HCT116 (cell line): ENCODE data around the gene NCAPD2. TPM values are rescaled to one million over a fixed set of nuclear protein-coding genes. Genes with fewer than 3 reads are reported as not detected.

Experiments used
- ATAC-seq: fragments of 200-7000 bp; cut with Tn5 transposase; 2 replicates; pipeline ENCODE4 v1.9.1; 2020; ENCODE audit warnings: mild to moderate bottlenecking, moderate library complexity
- BruUV-seq: library from RNA; stranded (reverse); fragments of 400-500 nt; replicated peaks from 2 replicates; lab custom pipeline; 2021; lab: Mats Ljungman, UMichigan
- CTCF ChIA-PET: fragments of 300-600 bp; sonication (Branson Sonifier 250); formaldehyde crosslinking; loops from one replicate; lab custom pipeline; 2021; ENCODE audit warnings: antibody characterized with exemption; lab: Charles Lee
- POLR2A ChIA-PET: fragments of 300-600, 350-600 bp; sonication (Branson Sonifier 250); formaldehyde crosslinking; loops from one replicate; lab custom pipeline; 2021; ENCODE audit warnings: antibody characterized with exemption; lab: Charles Lee
- RAD21 ChIA-PET, 2 experiments: fragments of 300-600 bp; sonication (Branson Sonifier 250); formaldehyde crosslinking; loops; one replicate each; lab custom pipeline; 2023; ENCODE audit warnings: low total read pairs in 2 of 2; ENCODE audit not compliant: uncharacterized antibody in 2 of 2, unreplicated experiment in 2 of 2, low non-redundant PET in 1 of 2; lab: Charles Lee
- DNase-seq: peaks from one replicate; pipeline ENCODE4 v3.0.0-alpha.2; 2010; ENCODE audit warnings: low read depth, low spot score
- H2AFZ ChIP-seq: fragments of 200-600 bp; shearing (Covaris generic), sonication (generic); 2 replicates; pipeline ENCODE4 v1.6.1; 2017; ENCODE audit warnings: low read depth, mixed run types, mixed read lengths, antibody characterized with exemption, low read length; ENCODE audit not compliant: poor library complexity, severe bottlenecking
- H3K27ac ChIP-seq: 2 replicates; pipeline ENCODE4 v1.5.1; 2012; ENCODE audit warnings: low read depth, low read length
- H3K27me3 ChIP-seq: fragments of 200-600 bp; sonication (generic); 2 replicates; pipeline ENCODE4 v1.6.1; 2016; ENCODE audit warnings: mixed run types, low read length, mixed read lengths; ENCODE audit not compliant: insufficient read depth
- H3K36me3 ChIP-seq, 2 experiments: fragments of 200-500 bp in 1 of 2; fragments of 200-600 bp in 1 of 2; sonication (Bioruptor generic) in 1 of 2; sonication (generic) in 1 of 2; 2 replicates each; pipeline versions ENCODE4 v1.5.1 to v1.6.1; 2014 to 2016; ENCODE audit warnings: low read length in 2 of 2, inconsistent platforms in 1 of 2, mixed read lengths in 1 of 2, mixed run types in 1 of 2; ENCODE audit not compliant: insufficient read depth in 2 of 2, control insufficient read depth in 1 of 2
- H3K4me1 ChIP-seq, 2 experiments: fragments of 200-600 bp in 1 of 2; sonication (generic) in 1 of 2; 2 replicates each; pipeline versions ENCODE4 v1.5.1 to v1.6.1; 2012 to 2017; ENCODE audit warnings: low read length in 2 of 2, inconsistent platforms in 1 of 2, mild to moderate bottlenecking in 1 of 2, mixed read lengths in 1 of 2, mixed run types in 1 of 2, moderate library complexity in 1 of 2; ENCODE audit not compliant: insufficient read depth in 2 of 2, control insufficient read depth in 1 of 2
- H3K4me2 ChIP-seq: fragments of 200-600 bp; sonication (generic); 2 replicates; pipeline ENCODE4 v1.6.1; 2017; ENCODE audit warnings: mixed run types, low read length, mixed read lengths
- H3K4me3 ChIP-seq, 2 experiments: fragments of 200-600 bp in 1 of 2; sonication (generic) in 1 of 2; replicated peaks in 1 of 2; 2 replicates each; pipeline ENCODE4 v1.5.1; 2011 to 2016; ENCODE audit warnings: low read length in 2 of 2, control low read depth in 1 of 2, low read depth in 1 of 2, mild to moderate bottlenecking in 1 of 2, mixed read lengths in 1 of 2, mixed run types in 1 of 2
- H3K79me2 ChIP-seq: fragments of 200-600 bp; sonication (generic); 2 replicates; pipeline ENCODE4 v1.6.1; 2017; ENCODE audit warnings: mild to moderate bottlenecking, mixed run types, low read length, moderate library complexity, mixed read lengths; ENCODE audit not compliant: insufficient read depth
- H3K9ac ChIP-seq: fragments of 200-600 bp; sonication (generic); 2 replicates; pipeline ENCODE4 v1.6.1; 2016; ENCODE audit warnings: low read length, mixed read lengths
- H3K9me2 ChIP-seq: fragments of 200-600 bp; sonication (generic), shearing (Covaris generic); 2 replicates; pipeline ENCODE4 v1.6.1; 2017; ENCODE audit warnings: mixed run types, mild to moderate bottlenecking, moderate library complexity; ENCODE audit not compliant: insufficient read depth
- H3K9me3 ChIP-seq, 2 experiments: fragments of 200-500 bp in 1 of 2; fragments of 200-600 bp in 1 of 2; sonication (Bioruptor generic) in 1 of 2; sonication (generic) in 1 of 2; 2 replicates each; pipeline ENCODE4 v1.6.1; 2014 to 2017; ENCODE audit warnings: low read length in 2 of 2, mixed read lengths in 2 of 2, inconsistent platforms in 1 of 2, low read depth in 1 of 2, mild to moderate bottlenecking in 1 of 2, mixed run types in 1 of 2, moderate library complexity in 1 of 2; ENCODE audit not compliant: control insufficient read depth in 1 of 2, insufficient read depth in 1 of 2
- H4K20me1 ChIP-seq: fragments of 200-600 bp; sonication (generic), shearing (Covaris generic); 2 replicates; pipeline ENCODE4 v1.6.1; 2017; ENCODE audit warnings: mixed run types, mild to moderate bottlenecking, moderate library complexity; ENCODE audit not compliant: insufficient read depth
- CBX3 ChIP-seq: IDR thresholded peaks from 2 replicates; pipeline ENCODE4 v1.6.1; 2012; ENCODE audit warnings: low read depth
- CEBPB ChIP-seq: IDR thresholded peaks from 2 replicates; pipeline ENCODE4 v1.6.1; 2012; ENCODE audit warnings: low read depth
- ELF1 ChIP-seq: IDR thresholded peaks from 2 replicates; pipeline ENCODE4 v1.6.1; 2012; ENCODE audit warnings: low read depth, borderline replicate concordance
- EZH2 ChIP-seq: fragments of 200-600 bp; sonication (generic); IDR thresholded peaks from 2 replicates; pipeline ENCODE4 v1.6.1; 2017; ENCODE audit warnings: antibody characterized with exemption, mixed run types
- EZH2phosphoT487 ChIP-seq: fragments of 200-600 bp; IDR thresholded peaks from 2 replicates; pipeline ENCODE4 v1.6.1; 2018; ENCODE audit warnings: antibody characterized with exemption, borderline replicate concordance
- FOSL1 ChIP-seq: IDR thresholded peaks from 2 replicates; pipeline ENCODE4 v1.6.1; 2012; ENCODE audit warnings: low read depth
- JUND ChIP-seq: IDR thresholded peaks from 2 replicates; pipeline ENCODE4 v1.6.1; 2012
- POLR2AphosphoS5 ChIP-seq: IDR thresholded peaks from 2 replicates; pipeline ENCODE4 v1.6.1; 2011; ENCODE audit warnings: mild to moderate bottlenecking, low read depth, low read length, moderate library complexity
- RAD21 ChIP-seq: IDR thresholded peaks from 2 replicates; pipeline ENCODE4 v1.6.1; 2012; ENCODE audit warnings: low read depth, mild to moderate bottlenecking
- SP1 ChIP-seq: IDR thresholded peaks from 2 replicates; pipeline ENCODE4 v1.6.1; 2012; ENCODE audit warnings: low read depth
- SRF ChIP-seq: IDR thresholded peaks from 2 replicates; pipeline ENCODE4 v1.6.1; 2012; ENCODE audit warnings: low read depth
- TCF7L2 ChIP-seq: IDR thresholded peaks from 2 replicates; pipeline ENCODE4 v1.7.0; 2011; ENCODE audit warnings: borderline replicate concordance, inconsistent platforms; ENCODE audit not compliant: insufficient read depth, insufficient read length; ENCODE audit errors: extremely low read depth
- YY1 ChIP-seq: IDR thresholded peaks from 2 replicates; pipeline ENCODE4 v1.6.1; 2011; ENCODE audit warnings: low read length, low read depth, moderate library complexity, mild to moderate bottlenecking; ENCODE audit not compliant: insufficient replicate concordance; ENCODE audit errors: extremely low read depth
- intact Hi-C: fragments of 100-400 bp; cut with micrococcal nuclease; formaldehyde crosslinking; loops from 2 replicates; pipeline ENCODE4 v1.10.0; 2022
- total RNA-seq: library from RNA; stranded (reverse); gene quantifications from one replicate; pipeline ENCODE4 v1.2.1, GENCODE V29; 2021; ENCODE audit not compliant: unreplicated experiment
- TF ChIP-seq, protein P1 (sequence below), 3 experiments: fragments of 200-600 bp in 1 of 3; sonication (generic) in 1 of 3; IDR thresholded peaks in 2 of 3; conservative IDR thresholded peaks in 1 of 3; 2 replicates each; pipeline ENCODE4 v1.5.1; 2012 to 2017; ENCODE audit warnings: low read depth in 2 of 3, low read length in 2 of 3, antibody characterized with exemption in 1 of 3, borderline replicate concordance in 1 of 3, control low read depth in 1 of 3, mild to moderate bottlenecking in 1 of 3, mixed read lengths in 1 of 3, mixed run types in 1 of 3, moderate library complexity in 1 of 3; ENCODE audit not compliant: insufficient read depth in 1 of 3
- TF ChIP-seq, protein P2 (sequence below): IDR thresholded peaks from 2 replicates; pipeline ENCODE4 v1.6.1; 2011; ENCODE audit warnings: mild to moderate bottlenecking, low read length, moderate library complexity; ENCODE audit not compliant: insufficient replicate concordance; ENCODE audit errors: extremely low read depth

NCAPD2 gene
- total RNA-seq, 1 experiment from 2014 or later, result 177 TPM

DNA sequence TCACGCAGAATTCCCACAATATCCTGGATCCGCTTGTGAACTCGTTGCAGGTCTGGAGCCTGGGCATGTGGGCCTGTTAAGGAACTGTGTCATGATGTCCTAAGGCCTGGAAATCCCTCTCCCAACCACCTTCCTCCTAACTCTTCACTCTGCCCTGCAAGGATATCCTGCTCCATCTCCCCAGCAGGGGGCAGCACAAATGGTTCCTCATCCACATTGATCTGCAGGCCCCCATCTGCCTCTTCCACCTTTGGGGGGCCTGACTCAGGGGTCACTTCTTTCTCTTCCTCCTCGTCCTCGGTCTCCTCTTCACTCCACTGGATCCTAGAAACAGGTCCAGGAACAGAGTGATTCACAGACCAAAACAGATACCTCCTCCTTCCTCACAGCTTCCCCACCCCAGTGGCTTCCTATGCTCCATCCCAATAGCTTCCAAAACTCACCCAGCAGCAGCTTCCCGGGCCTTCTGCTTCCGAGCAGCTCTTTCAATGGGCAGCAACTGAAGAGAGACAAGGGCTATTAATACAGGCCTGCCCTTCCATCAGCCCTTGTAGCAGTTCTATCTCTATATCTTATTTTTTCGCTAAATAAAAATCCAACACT is 69.6 kb downstream of the NCAPD2 start:
- Histone ChIP-seq H3K79me2 (peaks cover 95% of the 10 kb centered on the region), H3K4me2 (no peak overlapping the region), H3K9ac (no peak overlapping the region), H3K36me3 (peaks cover 55 to 68% of the 10 kb centered on the region in 2 experiments), H3K27ac (no peak overlapping the region), H2AFZ (no peak overlapping the region), H3K4me3 (no peak overlapping the region), H3K27me3 (no peaks in the 10 kb centered on the region), H3K9me3 (no peaks in the 10 kb centered on the region), H3K9me2 (no peaks in the 10 kb centered on the region), H3K4me1 (peaks cover 0 to 10% of the 10 kb centered on the region in 2 experiments; a peak in 2 of 4 replicates), H4K20me1 (peaks cover 3% of the 10 kb centered on the region; the same call in 1 of the 2 replicates)
- DNase-seq, result no peak
- no TSS peak for BruUV-seq
- ChIA-PET POLR2A (no interaction called here), RAD21 (no interaction called here), CTCF (interaction anchor here (0.6 to 1.9 kb wide), 6 partner anchors 10 to 160 kb away, joined by 3 to 10 read pairs (median 3); partner anchors contain the start of genes COPS7A and ZNF384)
- ATAC-seq, result peak; percentile 57
- TF ChIP-seq, protein P1, sequence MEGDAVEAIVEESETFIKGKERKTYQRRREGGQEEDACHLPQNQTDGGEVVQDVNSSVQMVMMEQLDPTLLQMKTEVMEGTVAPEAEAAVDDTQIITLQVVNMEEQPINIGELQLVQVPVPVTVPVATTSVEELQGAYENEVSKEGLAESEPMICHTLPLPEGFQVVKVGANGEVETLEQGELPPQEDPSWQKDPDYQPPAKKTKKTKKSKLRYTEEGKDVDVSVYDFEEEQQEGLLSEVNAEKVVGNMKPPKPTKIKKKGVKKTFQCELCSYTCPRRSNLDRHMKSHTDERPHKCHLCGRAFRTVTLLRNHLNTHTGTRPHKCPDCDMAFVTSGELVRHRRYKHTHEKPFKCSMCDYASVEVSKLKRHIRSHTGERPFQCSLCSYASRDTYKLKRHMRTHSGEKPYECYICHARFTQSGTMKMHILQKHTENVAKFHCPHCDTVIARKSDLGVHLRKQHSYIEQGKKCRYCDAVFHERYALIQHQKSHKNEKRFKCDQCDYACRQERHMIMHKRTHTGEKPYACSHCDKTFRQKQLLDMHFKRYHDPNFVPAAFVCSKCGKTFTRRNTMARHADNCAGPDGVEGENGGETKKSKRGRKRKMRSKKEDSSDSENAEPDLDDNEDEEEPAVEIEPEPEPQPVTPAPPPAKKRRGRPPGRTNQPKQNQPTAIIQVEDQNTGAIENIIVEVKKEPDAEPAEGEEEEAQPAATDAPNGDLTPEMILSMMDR (IDR thresholded peaks at IDR 0.05 in 2 of 3, conservative IDR thresholded peaks at IDR 0.05 in 1 of 3; ENCODE audit: borderline replicate concordance in 1 of 3, insufficient read depth in 1 of 3, low read depth in 2 of 3, low read length in 2 of 3), result peak; percentile 55 to 89 (median 82); a peak in 5 of 6 replicates
- TF ChIP-seq JUND, result no peak
- TF ChIP-seq RAD21, result peak; percentile 41
- intact Hi-C loops, result no loop called here

GRCh38 chr12:6567112-6567670 is 73.3 kb downstream of the NCAPD2 start:
- ChIA-PET POLR2A (interaction anchor here (1.4 to 1.6 kb wide), 2 partner anchors 29 to 32 kb away, joined by 3 to 14 read pairs; partner anchors contain the start of gene GAPDH), CTCF (interaction anchor here (0.6 kb wide), 2 partner anchors 9 to 11 kb away, joined by 3 read pairs; partner anchors contain the start of gene IFFO1), RAD21 (no interaction called here)
- Histone ChIP-seq H3K9me3 (no peaks in the 10 kb centered on the region), H3K4me2 (peak overlapping the region; percentile 78), H3K9ac (peak overlapping the region; percentile 95), H3K9me2 (no peaks in the 10 kb centered on the region), H3K36me3 (peaks cover 37 to 60% of the 10 kb centered on the region in 2 experiments), H4K20me1 (no peaks in the 10 kb centered on the region; the same call in 1 of the 2 replicates), H3K4me3 (peak overlapping the region; percentile 72 to 95), H3K79me2 (peaks cover 71% of the 10 kb centered on the region), H3K4me1 (peaks cover 6 to 15% of the 10 kb centered on the region in 2 experiments; a peak in 3 of 4 replicates), H2AFZ (no peak overlapping the region), H3K27me3 (no peaks in the 10 kb centered on the region), H3K27ac (peak overlapping the region; percentile 81; the same call in 1 of the 2 replicates)
- no peak for DNase-seq
- intact Hi-C loops, result loop anchor here (5.0 kb wide), 1 partner anchor 40 kb away; the partner anchor contains the start of gene CHD4
- no TSS peak for BruUV-seq
- no peak for ATAC-seq
- no peak for TF ChIP-seq POLR2AphosphoS5
- TF ChIP-seq, protein P2, sequence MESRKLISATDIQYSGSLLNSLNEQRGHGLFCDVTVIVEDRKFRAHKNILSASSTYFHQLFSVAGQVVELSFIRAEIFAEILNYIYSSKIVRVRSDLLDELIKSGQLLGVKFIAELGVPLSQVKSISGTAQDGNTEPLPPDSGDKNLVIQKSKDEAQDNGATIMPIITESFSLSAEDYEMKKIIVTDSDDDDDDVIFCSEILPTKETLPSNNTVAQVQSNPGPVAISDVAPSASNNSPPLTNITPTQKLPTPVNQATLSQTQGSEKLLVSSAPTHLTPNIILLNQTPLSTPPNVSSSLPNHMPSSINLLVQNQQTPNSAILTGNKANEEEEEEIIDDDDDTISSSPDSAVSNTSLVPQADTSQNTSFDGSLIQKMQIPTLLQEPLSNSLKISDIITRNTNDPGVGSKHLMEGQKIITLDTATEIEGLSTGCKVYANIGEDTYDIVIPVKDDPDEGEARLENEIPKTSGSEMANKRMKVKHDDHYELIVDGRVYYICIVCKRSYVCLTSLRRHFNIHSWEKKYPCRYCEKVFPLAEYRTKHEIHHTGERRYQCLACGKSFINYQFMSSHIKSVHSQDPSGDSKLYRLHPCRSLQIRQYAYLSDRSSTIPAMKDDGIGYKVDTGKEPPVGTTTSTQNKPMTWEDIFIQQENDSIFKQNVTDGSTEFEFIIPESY, result no peak
- TF ChIP-seq EZH2, result no peak
- no peak for TF ChIP-seq YY1
- no peak for TF ChIP-seq SRF
- TF ChIP-seq TCF7L2, result no peak
- TF ChIP-seq SP1, result no peak
- no peak for TF ChIP-seq EZH2phosphoT487
- TF ChIP-seq RAD21, result no peak
- TF ChIP-seq CBX3, result no peak
- TF ChIP-seq CEBPB, result no peak
- no peak for TF ChIP-seq ELF1
- no peak for TF ChIP-seq FOSL1
